RWPE2 (cell line): ENCODE measurements around the gene PRRX1.

Source experiments
- ATAC-seq: fragments of 200-7000 bp; cut with Tn5 transposase; 3 replicates; pipeline ENCODE4 v1.9.1; 2021; ENCODE audit warnings: low read depth
- DNase-seq: peaks from one replicate; pipeline ENCODE4 v3.0.0-alpha.2; 2020; ENCODE audit warnings: low spot score
- H3K27ac ChIP-seq: fragments of 450-650 bp; 2 replicates; pipeline ENCODE4 v1.5.1; 2017; ENCODE audit warnings: mild to moderate bottlenecking; ENCODE audit not compliant: poor library complexity, severe bottlenecking
- H3K27me3 ChIP-seq: fragments of 250-450 bp; sonication (Bioruptor Pico); 2 replicates; pipeline ENCODE4 v1.5.1; 2021; ENCODE audit warnings: mild to moderate bottlenecking, moderate library complexity; ENCODE audit not compliant: insufficient read depth, poor library complexity, severe bottlenecking
- H3K36me3 ChIP-seq: fragments of 250-450 bp; sonication (Bioruptor Pico); 2 replicates; pipeline ENCODE4 v1.5.1; 2020; ENCODE audit warnings: low read depth, mild to moderate bottlenecking, moderate library complexity
- H3K4me1 ChIP-seq: fragments of 250-450 bp; sonication (Bioruptor Pico); 2 replicates; pipeline ENCODE4 v1.5.1; 2021; ENCODE audit warnings: mild to moderate bottlenecking, moderate library complexity; ENCODE audit not compliant: insufficient read depth, poor library complexity, severe bottlenecking
- H3K4me3 ChIP-seq: fragments of 250-450 bp; sonication (Bioruptor Pico); 2 replicates; pipeline ENCODE4 v1.5.1; 2021; ENCODE audit warnings: mild to moderate bottlenecking, moderate library complexity; ENCODE audit not compliant: severe bottlenecking
- H3K9me3 ChIP-seq: fragments of 250-450 bp; sonication (Bioruptor Pico); 2 replicates; pipeline ENCODE4 v1.5.1; 2021; ENCODE audit warnings: mild to moderate bottlenecking, moderate library complexity; ENCODE audit not compliant: severe bottlenecking
- CTCF ChIP-seq: fragments of 450-650 bp; IDR thresholded peaks from one replicate; pipeline ENCODE4 v1.5.1; 2017; ENCODE audit warnings: mild to moderate bottlenecking, moderate library complexity; ENCODE audit not compliant: poor library complexity, severe bottlenecking

The PRRX1 gene

GRCh38 chr1:170770254-170770653, 106.3 kb downstream of the PRRX1 start:
- ATAC-seq: no peak
- Histone ChIP-seq H3K4me3 (no peak overlapping the region), H3K9me3 (no peaks in the 10 kb centered on the region), H3K4me1 (no peaks in the 10 kb centered on the region), H3K27ac (no peak overlapping the region), H3K36me3 (no peaks in the 10 kb centered on the region), H3K27me3 (no peaks in the 10 kb centered on the region)
- no peak for DNase-seq
- TF ChIP-seq CTCF: no peak

DNA sequence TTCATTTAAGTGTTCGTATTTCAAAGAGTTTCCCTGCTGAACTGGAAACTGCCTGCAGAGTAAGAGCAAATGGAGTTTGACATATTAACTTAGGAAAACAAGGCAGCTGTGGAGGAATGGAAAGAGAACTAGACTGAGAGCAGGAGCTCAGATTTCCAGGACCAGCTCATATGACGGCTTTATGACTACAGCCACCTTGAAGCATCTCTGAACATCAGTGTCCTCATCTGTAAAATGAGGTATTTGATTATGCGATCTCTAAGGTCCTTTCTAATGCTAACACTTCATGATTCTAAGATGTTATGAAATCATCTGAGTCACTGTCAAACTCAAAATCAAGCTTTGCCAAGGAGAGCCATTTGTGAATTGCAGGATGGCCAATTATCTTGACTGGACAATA, 112.3 kb downstream of the PRRX1 start:
- Histone ChIP-seq H3K27me3 (no peaks in the 10 kb centered on the region), H3K9me3 (no peaks in the 10 kb centered on the region), H3K36me3 (no peaks in the 10 kb centered on the region), H3K27ac (no peak overlapping the region), H3K4me3 (no peak overlapping the region), H3K4me1 (no peaks in the 10 kb centered on the region)
- DNase-seq: no peak
- ATAC-seq: no peak
- TF ChIP-seq CTCF: no peak

DNA sequence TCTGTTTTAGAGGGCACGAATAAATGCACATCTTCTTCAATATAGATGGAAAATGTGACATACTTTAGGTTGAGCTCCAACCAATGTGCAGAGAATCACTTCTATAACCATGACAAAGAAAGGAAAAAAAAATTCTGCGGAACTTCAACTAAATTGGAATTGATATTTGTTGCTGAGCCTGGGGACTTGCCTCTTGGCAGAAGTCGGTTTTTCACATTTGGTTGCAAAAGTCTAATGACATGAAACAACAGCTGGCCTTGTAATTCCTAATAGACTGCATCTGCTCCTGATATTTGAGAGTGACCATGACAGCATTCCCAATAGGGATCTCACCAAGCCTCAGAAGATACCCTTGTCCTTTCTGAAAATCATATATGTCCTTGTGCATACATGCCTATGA, 112.8 kb downstream of the PRRX1 start:
- Histone ChIP-seq H3K4me3 (no peak overlapping the region), H3K27me3 (no peaks in the 10 kb centered on the region), H3K4me1 (no peaks in the 10 kb centered on the region), H3K9me3 (no peaks in the 10 kb centered on the region), H3K27ac (no peak overlapping the region), H3K36me3 (no peaks in the 10 kb centered on the region)
- ATAC-seq (no peak), DNase-seq (no peak)
- TF ChIP-seq CTCF: no peak
